ENCODE results near the gene DNAJC1.

Gene DNAJC1

GRCh38 chr10:21959998-21960397 is 43.5 kb downstream of the DNAJC1 start:
- TF ChIP-seq, protein P1, sequence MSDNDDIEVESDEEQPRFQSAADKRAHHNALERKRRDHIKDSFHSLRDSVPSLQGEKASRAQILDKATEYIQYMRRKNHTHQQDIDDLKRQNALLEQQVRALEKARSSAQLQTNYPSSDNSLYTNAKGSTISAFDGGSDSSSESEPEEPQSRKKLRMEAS (IDR thresholded peaks at IDR 0.05): no peak

GRCh38 chr10:21954690-21955089 is 48.8 kb downstream of the DNAJC1 start:
- TF ChIP-seq TAF1 (IDR thresholded peaks at IDR 0.05; ENCODE audit: low read depth) (no peak), YY1 (IDR thresholded peaks at IDR 0.05; ENCODE audit: low read depth) (no peak), ZBTB7A (IDR thresholded peaks at IDR 0.05; ENCODE audit: low read depth) (no peak), TCF12 (IDR thresholded peaks at IDR 0.05; ENCODE audit: low read depth) (no peak), CEBPB (IDR thresholded peaks at IDR 0.05) (no peak), NFIC (IDR thresholded peaks at IDR 0.05) (no peak), TEAD4 (IDR thresholded peaks at IDR 0.05) (no peak)
- TF ChIP-seq, protein P2, sequence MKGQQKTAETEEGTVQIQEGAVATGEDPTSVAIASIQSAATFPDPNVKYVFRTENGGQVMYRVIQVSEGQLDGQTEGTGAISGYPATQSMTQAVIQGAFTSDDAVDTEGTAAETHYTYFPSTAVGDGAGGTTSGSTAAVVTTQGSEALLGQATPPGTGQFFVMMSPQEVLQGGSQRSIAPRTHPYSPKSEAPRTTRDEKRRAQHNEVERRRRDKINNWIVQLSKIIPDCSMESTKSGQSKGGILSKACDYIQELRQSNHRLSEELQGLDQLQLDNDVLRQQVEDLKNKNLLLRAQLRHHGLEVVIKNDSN (IDR thresholded peaks at IDR 0.05): no peak
- TF ChIP-seq, protein P1 (IDR thresholded peaks at IDR 0.05): no peak

GRCh38 chr10:21954132-21954531 is 49.4 kb downstream of the DNAJC1 start:
- TF ChIP-seq TEAD4 (IDR thresholded peaks at IDR 0.05) (no peak), NFIC (IDR thresholded peaks at IDR 0.05) (no peak), REST (IDR thresholded peaks at IDR 0.05; ENCODE audit: low read depth) (no peak), EGR1 (IDR thresholded peaks at IDR 0.05) (no peak), ZBTB7A (IDR thresholded peaks at IDR 0.05; ENCODE audit: low read depth) (no peak), YY1 (IDR thresholded peaks at IDR 0.05; ENCODE audit: low read depth) (no peak), TAF1 (IDR thresholded peaks at IDR 0.05; ENCODE audit: low read depth) (no peak), FOXM1 (IDR thresholded peaks at IDR 0.05; ENCODE audit: borderline replicate concordance, low read depth) (no peak), TCF12 (IDR thresholded peaks at IDR 0.05; ENCODE audit: low read depth) (no peak)
- TF ChIP-seq, protein P1 (IDR thresholded peaks at IDR 0.05): no peak

GRCh38 chr10:21953585-21954057 is 49.9 kb downstream of the DNAJC1 start:
- TF ChIP-seq EGR1 (IDR thresholded peaks at IDR 0.05): no peak
- no peak for TF ChIP-seq ZBTB7A (IDR thresholded peaks at IDR 0.05; ENCODE audit: low read depth)
- TF ChIP-seq RAD21 (IDR thresholded peaks at IDR 0.05; ENCODE audit: low read depth): peak; percentile 63

DNA sequence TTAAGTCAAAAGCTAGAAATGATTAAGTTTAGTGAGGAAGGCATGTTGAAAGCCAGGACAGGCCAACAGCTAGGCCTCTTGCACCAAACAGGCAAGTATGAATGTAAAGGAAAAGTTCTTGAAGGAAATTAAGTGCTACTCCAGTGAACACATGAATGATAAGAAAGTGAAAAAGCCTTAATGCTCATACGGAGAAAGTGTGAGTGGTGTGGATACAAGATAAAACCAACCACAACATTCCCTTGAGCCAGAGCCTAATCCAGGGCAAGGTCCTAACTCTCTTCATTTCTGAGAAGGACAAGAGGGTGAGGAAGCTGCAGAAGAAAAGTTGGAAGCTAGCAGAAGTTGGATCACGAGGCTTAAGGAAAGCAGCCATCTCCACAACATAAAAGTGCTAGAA is 53.0 kb downstream of the DNAJC1 start:
- TF ChIP-seq TEAD4 (IDR thresholded peaks at IDR 0.05) (no peak), CEBPB (IDR thresholded peaks at IDR 0.05) (no peak), EP300 (IDR thresholded peaks at IDR 0.05; ENCODE audit: borderline replicate concordance) (no peak), EGR1 (IDR thresholded peaks at IDR 0.05) (no peak), TAF1 (IDR thresholded peaks at IDR 0.05; ENCODE audit: low read depth) (no peak)
- TF ChIP-seq, protein P1 (IDR thresholded peaks at IDR 0.05): no peak

DNA sequence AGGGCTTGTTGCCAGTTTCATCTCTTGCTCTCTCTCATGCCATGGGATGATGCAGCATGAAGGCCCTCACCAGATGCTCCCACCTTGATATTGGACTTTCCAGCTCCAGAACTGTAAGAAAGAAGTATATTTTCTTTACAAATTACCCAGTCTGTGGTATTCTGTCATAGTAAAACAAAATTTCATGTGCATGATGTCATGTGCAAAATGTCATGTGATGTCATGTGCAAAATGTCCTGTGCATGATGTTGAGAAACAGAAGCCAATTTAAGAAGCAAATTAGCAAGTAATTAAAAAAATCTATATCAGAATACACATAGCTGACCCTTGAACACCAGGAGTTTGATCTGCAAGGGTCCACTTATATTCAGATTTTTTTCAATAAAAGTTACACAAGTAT is 56.6 kb downstream of the DNAJC1 start:
- TF ChIP-seq, protein P2 (IDR thresholded peaks at IDR 0.05): no peak
- TF ChIP-seq YY1 (IDR thresholded peaks at IDR 0.05; ENCODE audit: low read depth) (no peak), ZBTB7A (IDR thresholded peaks at IDR 0.05; ENCODE audit: low read depth) (no peak), CREB1 (IDR thresholded peaks at IDR 0.05; ENCODE audit: low read depth) (no peak), CEBPB (IDR thresholded peaks at IDR 0.05) (no peak), TAF1 (IDR thresholded peaks at IDR 0.05; ENCODE audit: low read depth) (no peak), EGR1 (IDR thresholded peaks at IDR 0.05) (no peak), FOXM1 (IDR thresholded peaks at IDR 0.05; ENCODE audit: borderline replicate concordance, low read depth) (no peak), EP300 (IDR thresholded peaks at IDR 0.05; ENCODE audit: borderline replicate concordance) (no peak), TCF12 (IDR thresholded peaks at IDR 0.05; ENCODE audit: low read depth) (no peak), RAD21 (IDR thresholded peaks at IDR 0.05; ENCODE audit: low read depth) (no peak), NFIC (IDR thresholded peaks at IDR 0.05) (no peak)
- TF ChIP-seq, protein P1 (IDR thresholded peaks at IDR 0.05): no peak

DNA sequence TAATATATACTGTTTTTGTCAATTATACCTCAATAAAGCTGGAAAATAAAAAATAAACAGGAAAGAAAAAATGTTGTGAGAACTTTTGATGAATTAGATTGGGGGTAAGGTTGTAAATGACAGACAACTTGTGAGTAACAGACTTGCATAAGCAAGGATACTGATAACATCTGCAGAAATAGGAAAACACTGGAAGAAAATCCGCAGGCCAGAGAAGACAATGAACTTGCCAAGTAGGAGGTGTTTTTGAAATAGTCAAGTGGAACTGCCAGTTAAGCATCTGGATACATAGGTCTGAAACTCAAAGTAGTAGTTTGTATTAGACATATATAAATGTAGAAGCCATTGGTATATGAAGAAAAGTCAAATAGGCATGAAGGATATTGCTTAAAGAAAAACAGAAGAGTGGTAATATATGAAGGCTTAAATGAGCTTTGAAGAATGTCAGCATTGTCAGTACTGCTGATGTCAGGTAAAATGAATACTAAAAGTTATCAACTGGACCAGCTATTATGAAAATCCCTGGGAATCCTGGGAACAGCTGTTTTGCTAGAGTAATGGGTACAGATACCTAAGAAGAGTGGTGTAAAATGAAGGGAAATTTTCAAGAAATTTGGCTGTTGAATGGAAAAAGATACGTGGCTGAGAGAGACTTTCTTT is 58.7 kb downstream of the DNAJC1 start:
- TF ChIP-seq REST (IDR thresholded peaks at IDR 0.05; ENCODE audit: low read depth) (no peak), FOXM1 (IDR thresholded peaks at IDR 0.05; ENCODE audit: borderline replicate concordance, low read depth) (no peak), EP300 (IDR thresholded peaks at IDR 0.05; ENCODE audit: borderline replicate concordance) (no peak), YY1 (IDR thresholded peaks at IDR 0.05; ENCODE audit: low read depth) (no peak), CEBPB (IDR thresholded peaks at IDR 0.05) (no peak), NFIC (IDR thresholded peaks at IDR 0.05) (no peak), CREB1 (IDR thresholded peaks at IDR 0.05; ENCODE audit: low read depth) (no peak), EGR1 (IDR thresholded peaks at IDR 0.05) (no peak), TCF12 (IDR thresholded peaks at IDR 0.05; ENCODE audit: low read depth) (no peak), RAD21 (IDR thresholded peaks at IDR 0.05; ENCODE audit: low read depth) (no peak), TAF1 (IDR thresholded peaks at IDR 0.05; ENCODE audit: low read depth) (no peak), TEAD4 (IDR thresholded peaks at IDR 0.05) (no peak), ZBTB7A (IDR thresholded peaks at IDR 0.05; ENCODE audit: low read depth) (no peak)
- TF ChIP-seq, protein P1 (IDR thresholded peaks at IDR 0.05): no peak
- TF ChIP-seq, protein P2 (IDR thresholded peaks at IDR 0.05): no peak

All from Ishikawa (cell line).